ENCODE results near the gene INSL3. TPM values are rescaled to one million over a fixed set of nuclear protein-coding genes. Genes with fewer than 3 reads are reported as not detected.

Gene INSL3
- total and polyA plus RNA-seq, 2 donors (not counting 1 experiment from before 2014, with no cell fraction given): 3.4 to 3.6 TPM

GRCh38 chr19:17840019-17840418, 18.7 kb upstream of the INSL3 start:
- no peaks in the 10 kb centered on the region for H3K27me3 ChIP-seq (replicated peaks in 1 of 4; ENCODE audit: control extremely low read depth in 1 of 4, control insufficient read depth in 3 of 4, insufficient read depth in 4 of 4, low read length in 3 of 4)
- no peak overlapping the region for H3K27ac ChIP-seq (ENCODE audit: low read length in 2 of 2)
- H2AFZ ChIP-seq (ENCODE audit: insufficient read depth, low read depth, low read length, poor library complexity, severe bottlenecking): no peak overlapping the region
- TF ChIP-seq CTCF (IDR thresholded peaks at IDR 0.05): no peak
- no peak for TF ChIP-seq EZH2 (IDR thresholded peaks at IDR 0.05; ENCODE audit: borderline replicate concordance, insufficient read depth, low read depth, low read length, poor library complexity, severe bottlenecking)
- H3K4me3 ChIP-seq (ENCODE audit: control extremely low read depth in 1 of 5, extremely low read depth in 1 of 5, insufficient read depth in 1 of 5, low read depth in 2 of 5, low read length in 4 of 5): no peak overlapping the region
- intact Hi-C loops (cut with micrococcal nuclease): no loop called here
- peaks cover 0 to 83% of the 10 kb centered on the region in 2 experiments for H3K36me3 ChIP-seq (replicated peaks in 1 of 2; ENCODE audit: control extremely low read depth in 1 of 2, control insufficient read depth in 1 of 2, extremely low read depth in 1 of 2, insufficient read depth in 2 of 2, low read length in 1 of 2)
- ATAC-seq (ENCODE audit: low read depth) (no peak), DNase-seq (no peak)
- H3K27me3 Mint-ChIP-seq: no peaks in the 10 kb centered on the region
- peaks cover 46% of the 10 kb centered on the region for H4K20me1 ChIP-seq (ENCODE audit: control insufficient read depth, insufficient read depth, low read length, poor library complexity, severe bottlenecking)
- H3K4me1 ChIP-seq (ENCODE audit: control insufficient read depth in 2 of 2, insufficient read depth in 2 of 2, low read length in 2 of 2): peaks cover 3 to 19% of the 10 kb centered on the region in 2 donors
- peaks cover 53% of the 10 kb centered on the region for H3K79me2 ChIP-seq (ENCODE audit: control insufficient read depth, insufficient read depth, low read length)
- H3K9me3 Mint-ChIP-seq (ENCODE audit: insufficient read depth): no peaks in the 10 kb centered on the region
- ChIA-PET CTCF (no interaction called here), POLR2A (interaction anchor here (0.6 kb wide), 1 partner anchor 313 kb away, joined by 6 read pairs; a partner anchor contains a TSS)
- no peak overlapping the region for H3K4me3 Mint-ChIP-seq
- H3K4me2 ChIP-seq (replicated peaks; ENCODE audit: low read depth, low read length, poor library complexity, severe bottlenecking): no peak overlapping the region
- no peak overlapping the region for H3K27ac Mint-ChIP-seq
- H3K9ac ChIP-seq (ENCODE audit: low read length): no peak overlapping the region
- peaks cover 13% of the 10 kb centered on the region for H3K4me1 Mint-ChIP-seq
- H3K9me3 ChIP-seq (ENCODE audit: control extremely low read depth in 1 of 3, control insufficient read depth in 2 of 3, insufficient read depth in 1 of 3, low read length in 2 of 3): peaks cover 0 to 6% (median 0%) of the 10 kb centered on the region in 3 donors
- WGBS (ENCODE audit: insufficient coverage): 93% methylated on average over 4 of the region's 6 CpGs

GRCh38 chr19:17837972-17838371, 16.7 kb upstream of the INSL3 start:
- Mint-ChIP-seq H3K27me3 (no peaks in the 10 kb centered on the region), H3K4me3 (no peak overlapping the region), H3K4me1 (no peaks in the 10 kb centered on the region), H3K9me3 (ENCODE audit: insufficient read depth) (no peaks in the 10 kb centered on the region), H3K27ac (no peak overlapping the region)
- Histone ChIP-seq H3K27ac (ENCODE audit: low read length in 2 of 2) (no peak overlapping the region), H3K36me3 (replicated peaks in 1 of 2; ENCODE audit: control extremely low read depth in 1 of 2, control insufficient read depth in 1 of 2, extremely low read depth in 1 of 2, insufficient read depth in 2 of 2, low read length in 1 of 2) (peaks cover 0 to 86% of the 10 kb centered on the region in 2 experiments), H4K20me1 (ENCODE audit: control insufficient read depth, insufficient read depth, low read length, poor library complexity, severe bottlenecking) (peaks cover 33% of the 10 kb centered on the region), H3K9ac (ENCODE audit: low read length) (no peak overlapping the region), H2AFZ (ENCODE audit: insufficient read depth, low read depth, low read length, poor library complexity, severe bottlenecking) (no peak overlapping the region), H3K79me2 (ENCODE audit: control insufficient read depth, insufficient read depth, low read length) (peaks cover 32% of the 10 kb centered on the region), H3K27me3 (replicated peaks in 1 of 4; ENCODE audit: control extremely low read depth in 1 of 4, control insufficient read depth in 3 of 4, insufficient read depth in 4 of 4, low read length in 3 of 4) (no peaks in the 10 kb centered on the region), H3K4me3 (ENCODE audit: control extremely low read depth in 1 of 5, extremely low read depth in 1 of 5, insufficient read depth in 1 of 5, low read depth in 2 of 5, low read length in 4 of 5) (no peak overlapping the region), H3K4me2 (replicated peaks; ENCODE audit: low read depth, low read length, poor library complexity, severe bottlenecking) (no peak overlapping the region), H3K4me1 (ENCODE audit: control insufficient read depth in 2 of 2, insufficient read depth in 2 of 2, low read length in 2 of 2) (no peaks in the 10 kb centered on the region), H3K9me3 (ENCODE audit: control extremely low read depth in 1 of 3, control insufficient read depth in 2 of 3, insufficient read depth in 1 of 3, low read length in 2 of 3) (peaks cover 0 to 6% (median 0%) of the 10 kb centered on the region in 3 donors)
- no peak for DNase-seq
- ChIA-PET POLR2A (no interaction called here), CTCF (interaction anchor here (0.9 kb wide), 1 partner anchor 22 kb away, joined by 3 read pairs; the partner anchor contains the start of gene RPL18A)
- no peak for ATAC-seq (ENCODE audit: low read depth)
- WGBS (ENCODE audit: insufficient coverage): 95% methylated on average over 6 of the region's 7 CpGs
- TF ChIP-seq CTCF (IDR thresholded peaks at IDR 0.05) (no peak), EZH2 (IDR thresholded peaks at IDR 0.05; ENCODE audit: borderline replicate concordance, insufficient read depth, low read depth, low read length, poor library complexity, severe bottlenecking) (no peak)
- intact Hi-C loops (cut with micrococcal nuclease): no loop called here
